Gastroesophageal sphincter (tissue), 4 donors: ENCODE results near the gene LRRC46. TPM values are rescaled to one million over a fixed set of nuclear protein-coding genes. Genes with fewer than 3 reads are reported as not detected.
A peak's percentile ranks its signal among the peaks of the same experiment; 100 is the strongest.

Source experiments
- ATAC-seq: fragments of 150-250 bp; one replicate; pipeline ENCODE4 v1.9.1; 2016; ENCODE audit warnings: mild to moderate bottlenecking, moderate library complexity
- H3K27ac ChIP-seq, 4 donors: fragments of 200-600 bp; sonication (generic) in 3 of 4; 1 replicate in 3 of 4; 2 replicates in 1 of 4; pipeline ENCODE4 v1.5.1; 2016 to 2019
- H3K27me3 ChIP-seq: fragments of 200-600 bp; sonication (generic); one replicate; pipeline ENCODE4 v1.5.1; 2019
- H3K36me3 ChIP-seq, 2 donors: fragments of 200-600 bp; sonication (generic); one replicate each; pipeline ENCODE4 v1.5.1; 2019; ENCODE audit warnings: control low read depth in 1 of 2
- H3K4me1 ChIP-seq, 3 donors: fragments of 200-600 bp; sonication (generic); 1 replicate in 2 of 3; 2 replicates in 1 of 3; pipeline ENCODE4 v1.5.1; 2016 to 2019; ENCODE audit warnings: control low read depth in 2 of 3
- H3K4me3 ChIP-seq, 2 donors: fragments of 200-600 bp; sonication (generic); one replicate each; pipeline ENCODE4 v1.5.1; 2019; ENCODE audit warnings: mild to moderate bottlenecking in 1 of 2, moderate library complexity in 1 of 2
- H3K9me3 ChIP-seq, 3 donors: fragments of 200-600 bp; sonication (generic); one replicate each; pipeline ENCODE4 v1.5.1; 2017 to 2019; ENCODE audit warnings: control low read depth in 2 of 3
- CTCF ChIP-seq, 4 experiments: fragments of 200-600 bp in 2 of 4; fragments of 450-650 bp in 2 of 4; sonication (generic) in 1 of 4; IDR thresholded peaks; one replicate each; pipeline ENCODE4 v1.5.1; 2017 to 2019; ENCODE audit warnings: antibody characterized with exemption in 4 of 4, mild to moderate bottlenecking in 2 of 4, moderate library complexity in 2 of 4
- EP300 ChIP-seq: sonication (generic); formaldehyde crosslinking; IDR thresholded peaks from one replicate; pipeline ENCODE4 v1.6.1; 2017; ENCODE audit warnings: antibody characterized with exemption, mild to moderate bottlenecking
- POLR2A ChIP-seq, 2 donors: fragments of 450-650 bp; IDR thresholded peaks; one replicate each; pipeline ENCODE4 v1.6.1; 2017; ENCODE audit warnings: antibody characterized with exemption in 2 of 2, mild to moderate bottlenecking in 2 of 2, moderate library complexity in 1 of 2
- POLR2AphosphoS5 ChIP-seq: sonication (generic); formaldehyde crosslinking; IDR thresholded peaks from one replicate; pipeline ENCODE4 v1.6.1; 2017; ENCODE audit warnings: antibody characterized with exemption
- WGBS, 2 donors: methylation state at CpG; one replicate each; pipeline ENCODE4 v1.1.5; 2018; ENCODE audit warnings: low coverage in 1 of 2; 5-methylcytosine and 5-hydroxymethylcytosine counted together
- total RNA-seq, 4 donors: library from RNA; depleted of rRNA; stranded (reverse); fragments of >200 nt; gene quantifications; one replicate each; pipeline ENCODE4 v1.1.0, GENCODE V29; 2016

LRRC46 gene
- total RNA-seq: 1 to 10 TPM in 1 of 4 donors, under 1 TPM in 1, not detected in 2; 0.46 to 1.3 TPM

- H3K36me3 ChIP-seq: peaks cover 0 to 40% of the 10 kb centered on the region in 2 donors
- 0% methylated on average over 32 to 38 of the region's 42 CpGs for WGBS, 2 donors
- H3K4me1 ChIP-seq: peaks cover 0 to 30% (median 17%) of the 10 kb centered on the region in 3 donors
- H3K27ac ChIP-seq: peak within 1 kb of the TSS; percentile 24 to 82 (median 80)
- no peaks in the 10 kb centered on the region for H3K27me3 ChIP-seq
- no peaks in the 10 kb centered on the region for H3K9me3 ChIP-seq
- peak within 1 kb of the TSS; percentile 83 to 84 for H3K4me3 ChIP-seq
- peak; percentile 98 for ATAC-seq
- TF ChIP-seq CTCF (IDR thresholded peaks at IDR 0.05) (peak in 1 of 4 experiments; percentile 19), POLR2AphosphoS5 (peak; percentile 94), POLR2A (IDR thresholded peaks at IDR 0.05) (peak; percentile 54 to 60), EP300 (no peak)
These were observed at the start of gene LRRC46, which contains the start of gene MRPL10 for GRCh38 chr17:47831003-47831933. LRRC46 (plus strand) TSS chr17:47831670; CDS start chr17:47831990, 320 bp downstream. MRPL10 (minus strand) TSS chr17:47831541; CDS start chr17:47831511, 30 bp downstream.

- H3K36me3 ChIP-seq: no peaks in the 10 kb centered on the region
- no peak overlapping the region for H3K4me3 ChIP-seq
- peaks cover 74% of the 10 kb centered on the region for H3K27me3 ChIP-seq
- WGBS, 2 donors: 24 to 45% methylated on average over 3 to 4 of the region's 5 CpGs
- peaks cover 0 to 11% (median 7%) of the 10 kb centered on the region in 3 donors for H3K4me1 ChIP-seq
- no peaks in the 10 kb centered on the region for H3K9me3 ChIP-seq
- TF ChIP-seq POLR2A (IDR thresholded peaks at IDR 0.05): no peak
- no peak overlapping the region for H3K27ac ChIP-seq
- no peak for ATAC-seq
These were observed 45.8 kb upstream of the LRRC46 start for GRCh38 chr17:47785538-47786123.

GRCh38 chr17:47789611-47790561 lies 41.6 kb upstream of the LRRC46 start:
- 0 to 14% methylated on average over 1 to 2 of the region's 70 CpGs for WGBS, 2 donors
- Histone ChIP-seq H3K4me1 (peaks cover 0 to 11% (median 7%) of the 10 kb centered on the region in 3 donors), H3K9me3 (no peaks in the 10 kb centered on the region), H3K27ac (peak overlapping the region in 1 of 4 donors; percentile 46), H3K36me3 (no peaks in the 10 kb centered on the region), H3K27me3 (peaks cover 96% of the 10 kb centered on the region), H3K4me3 (peak overlapping the region; percentile 2 to 47)
- ATAC-seq: peak; percentile 76
- peak in 3 of 4 experiments; percentile 53 to 68 (median 60) for TF ChIP-seq CTCF (IDR thresholded peaks at IDR 0.05)
- TF ChIP-seq POLR2A (IDR thresholded peaks at IDR 0.05): no peak

GRCh38 chr17:47791025-47791424 lies 40.4 kb upstream of the LRRC46 start:
- WGBS, 2 donors: 24 to 26% methylated on average over 3 of the region's 3 CpGs
- peak overlapping the region in 1 of 4 donors; percentile 29 for H3K27ac ChIP-seq
- H3K4me1 ChIP-seq: peaks cover 0 to 11% (median 7%) of the 10 kb centered on the region in 3 donors
- no peak overlapping the region for H3K4me3 ChIP-seq
- peaks cover 90% of the 10 kb centered on the region for H3K27me3 ChIP-seq
- TF ChIP-seq POLR2AphosphoS5 (no peak), EP300 (no peak), POLR2A (IDR thresholded peaks at IDR 0.05) (no peak), CTCF (IDR thresholded peaks at IDR 0.05) (no peak)
- no peaks in the 10 kb centered on the region for H3K36me3 ChIP-seq
- no peak for ATAC-seq
- no peaks in the 10 kb centered on the region for H3K9me3 ChIP-seq
